Small intestine (tissue), 7 donors: ENCODE measurements around the gene CABP4. TPM values are rescaled to one million over a fixed set of nuclear protein-coding genes. Genes with fewer than 3 reads are reported as not detected.

Source experiments
- DNase-seq, 2 donors: peaks; one replicate each; pipeline versions ENCODE4 v3.0.0 to v3.0.0-alpha.2; 2013
- FAIRE-seq: peaks from 2 replicates; lab custom pipeline; 2012; peaks lifted over from hg19 to GRCh38; lab: Jason Lieb, UNC
- H3K27ac ChIP-seq, 3 donors: one replicate each; pipeline ENCODE4 v1.5.1; 2013; ENCODE audit warnings: low read length in 2 of 3, mild to moderate bottlenecking in 2 of 3, control low read depth in 1 of 3, inconsistent platforms in 1 of 3, low read depth in 1 of 3, moderate library complexity in 1 of 3
- H3K27me3 ChIP-seq, 3 donors: one replicate each; pipeline ENCODE4 v1.6.1; 2013; ENCODE audit warnings: low read length in 3 of 3, inconsistent platforms in 1 of 3; ENCODE audit not compliant: control insufficient read depth in 3 of 3, insufficient read depth in 3 of 3
- H3K36me3 ChIP-seq, 3 donors: one replicate each; pipeline ENCODE4 v1.6.1; 2013; ENCODE audit warnings: low read length in 3 of 3, inconsistent platforms in 1 of 3, low read depth in 1 of 3, mild to moderate bottlenecking in 1 of 3, moderate library complexity in 1 of 3; ENCODE audit not compliant: control insufficient read depth in 3 of 3, insufficient read depth in 2 of 3
- H3K4me1 ChIP-seq, 3 donors: one replicate each; pipeline ENCODE4 v1.6.1; 2013; ENCODE audit warnings: low read length in 2 of 3, inconsistent platforms in 1 of 3, low read depth in 1 of 3, mild to moderate bottlenecking in 1 of 3, moderate library complexity in 1 of 3; ENCODE audit not compliant: control insufficient read depth in 3 of 3, insufficient read depth in 2 of 3
- H3K4me3 ChIP-seq, 3 donors: one replicate each; pipeline ENCODE4 v1.5.1; 2013; ENCODE audit warnings: low read length in 3 of 3, control low read depth in 1 of 3, inconsistent platforms in 1 of 3, low read depth in 1 of 3, mild to moderate bottlenecking in 1 of 3, moderate library complexity in 1 of 3
- H3K9me3 ChIP-seq, 2 donors: one replicate each; pipeline ENCODE4 v1.6.1; 2013; ENCODE audit warnings: low read depth in 1 of 2, low read length in 1 of 2; ENCODE audit not compliant: control insufficient read depth in 2 of 2, insufficient read depth in 1 of 2
- whole genome bisulfite sequencing, 3 donors: extraction: QIAGEN DNeasy Blood & Tissue Kit; methylation state at CpG; one replicate each; pipeline ENCODE4 v1.1.7; 2013; 5-methylcytosine and 5-hydroxymethylcytosine counted together
- polyA plus RNA-seq, 4 donors: library from polyadenylated mRNA; stranded (reverse) in 3 of 4; unstranded in 1 of 4; fragments of 200-250 nt in 3 of 4; fragments of 120-200 nt in 1 of 4; gene quantifications; one replicate each; pipeline versions ENCODE4 v1.2.1 to v1.2.3, GENCODE V29; 2013
- donor health status: healthy with polysubstance abuse.
- donor health status: control.
- donor health status: control.
- donor health status: Bipolar disorder and iron deficiency.
- donor health status: healthy.

The CABP4 gene
- polyA plus RNA-seq, 4 donors, result 0.27 to 1.1 (median 0.41) TPM; not detected in 1

GRCh38 chr11:67437082-67437808 is 17.9 kb upstream of the CABP4 start, which contains the start of gene PTPRCAP:
PTPRCAP (minus strand) TSS chr11:67437682; CDS start chr11:67437619, 63 bp downstream.
- Histone ChIP-seq H3K27ac (peak within 1 kb of the TSS in 2 of 3 donors; percentile 73 to 87), H3K4me1 (peaks cover 0 to 3% (median 3%) of the 10 kb centered on the region in 3 donors), H3K36me3 (peaks cover 2 to 97% (median 11%) of the 10 kb centered on the region in 3 donors), H3K4me3 (peak within 1 kb of the TSS; percentile 11 to 58 (median 53)), H3K27me3 (no peaks in the 10 kb centered on the region), H3K9me3 (no peaks in the 10 kb centered on the region)
- peak in 1 of 2 donors; percentile 53 for DNase-seq
- no peak for FAIRE-seq
- 61 to 79% (median 71%) methylated on average over 18 to 26 of the region's 26 CpGs for WGBS, 3 donors

GRCh38 chr11:67437809-67438157 is 17.4 kb upstream of the CABP4 start:
- WGBS, 3 donors, result 55 to 78% (median 57%) methylated on average over 3 of the region's 3 CpGs
- FAIRE-seq, result no peak

GRCh38 chr11:67438158-67438902 is 16.8 kb upstream of the CABP4 start:
- Histone ChIP-seq H3K4me1 (peaks cover 0 to 9% (median 3%) of the 10 kb centered on the region in 3 donors), H3K4me3 (peak overlapping the region in 1 of 3 donors; percentile 58), H3K9me3 (no peaks in the 10 kb centered on the region), H3K36me3 (peaks cover 0 to 90% (median 8%) of the 10 kb centered on the region in 3 donors), H3K27me3 (no peaks in the 10 kb centered on the region), H3K27ac (peak overlapping the region in 2 of 3 donors; percentile 13 to 87)
- FAIRE-seq, result no peak
- 68 to 79% (median 70%) methylated on average over 31 to 41 of the region's 41 CpGs for WGBS, 3 donors
- DNase-seq, result peak in 1 of 2 donors; percentile 31

More at GRCh38 chr11:67437809-67438157, 17.4 kb upstream of the CABP4 start:
- Histone ChIP-seq H3K9me3 (no peaks in the 10 kb centered on the region), H3K4me1 (peaks cover 0 to 8% (median 3%) of the 10 kb centered on the region in 3 donors), H3K4me3 (peak overlapping the region; percentile 11 to 58 (median 53)), H3K27ac (peak overlapping the region in 2 of 3 donors; percentile 73 to 87), H3K36me3 (peaks cover 0 to 94% (median 8%) of the 10 kb centered on the region in 3 donors), H3K27me3 (no peaks in the 10 kb centered on the region)
- no peak for DNase-seq

- H3K27me3 ChIP-seq, result no peaks in the 10 kb centered on the region
- H3K4me1 ChIP-seq, result peaks cover 0 to 13% (median 3%) of the 10 kb centered on the region in 3 donors
- no peak for FAIRE-seq
- H3K9me3 ChIP-seq, result no peaks in the 10 kb centered on the region
- peaks cover 0 to 78% (median 8%) of the 10 kb centered on the region in 3 donors for H3K36me3 ChIP-seq
- H3K27ac ChIP-seq, result peak overlapping the region in 1 of 3 donors; percentile 62
- no peak overlapping the region for H3K4me3 ChIP-seq
- WGBS, 3 donors, result 70 to 76% (median 72%) methylated on average over 31 of the region's 31 CpGs
- DNase-seq, result peak in 1 of 2 donors; percentile 32
These were observed 15.6 kb upstream of the CABP4 start for GRCh38 chr11:67439321-67440228.

- Histone ChIP-seq H3K27me3 (no peaks in the 10 kb centered on the region), H3K36me3 (peaks cover 0 to 71% (median 4%) of the 10 kb centered on the region in 3 donors), H3K4me3 (no peak overlapping the region), H3K9me3 (no peaks in the 10 kb centered on the region), H3K4me1 (peaks cover 0 to 14% (median 5%) of the 10 kb centered on the region in 3 donors), H3K27ac (peak overlapping the region in 2 of 3 donors; percentile 11 to 42)
- FAIRE-seq, result no peak
- 71 to 74% (median 73%) methylated on average over 16 to 17 of the region's 17 CpGs for WGBS, 3 donors
- no peak for DNase-seq
These were observed 14.7 kb upstream of the CABP4 start for GRCh38 chr11:67440229-67441097.

GRCh38 chr11:67441098-67441563 is 14.0 kb upstream of the CABP4 start:
- no peak for FAIRE-seq
- DNase-seq, result no peak
- Histone ChIP-seq H3K36me3 (peaks cover 0 to 64% (median 2%) of the 10 kb centered on the region in 3 donors), H3K27me3 (no peaks in the 10 kb centered on the region), H3K27ac (no peak overlapping the region), H3K9me3 (no peaks in the 10 kb centered on the region), H3K4me3 (no peak overlapping the region), H3K4me1 (peaks cover 0 to 14% (median 5%) of the 10 kb centered on the region in 3 donors)
- WGBS, 3 donors, result 86 to 88% (median 87%) methylated on average over 21 of the region's 21 CpGs

GRCh38 chr11:67441731-67442351 is 13.3 kb upstream of the CABP4 start:
- no peaks in the 10 kb centered on the region for H3K27me3 ChIP-seq
- DNase-seq, result no peak
- FAIRE-seq, result no peak
- peaks cover 0 to 58% (median 2%) of the 10 kb centered on the region in 3 donors for H3K36me3 ChIP-seq
- peak overlapping the region in 2 of 3 donors; percentile 64 to 98 for H3K4me3 ChIP-seq
- H3K9me3 ChIP-seq, result no peaks in the 10 kb centered on the region
- peaks cover 0 to 14% (median 5%) of the 10 kb centered on the region in 3 donors for H3K4me1 ChIP-seq
- 79 to 83% (median 81%) methylated on average over 28 of the region's 28 CpGs for WGBS, 3 donors
- peak overlapping the region in 1 of 3 donors; percentile 15 for H3K27ac ChIP-seq
